Progenitor cell of endocrine pancreas (in vitro differentiated cells): Measurements from ENCODE around the gene SH3GL1. TPM values are rescaled to one million over a fixed set of nuclear protein-coding genes. Genes with fewer than 3 reads are reported as not detected.

Source experiments
- DNase-seq: peaks from one replicate; pipeline ENCODE4 v3.0.0; 2021; ENCODE audit warnings: low spot score; ENCODE audit not compliant: unreplicated experiment
- H3K27ac Mint-ChIP-seq: 2 replicates; pipeline ENCODE4 v1.8.0; 2021; ENCODE audit warnings: mild to moderate bottlenecking, moderate library complexity, mixed read lengths
- H3K27me3 Mint-ChIP-seq: 2 replicates; pipeline ENCODE4 v1.8.0; 2021; ENCODE audit warnings: mixed read lengths
- H3K36me3 Mint-ChIP-seq: 2 replicates; pipeline ENCODE4 v1.8.0; 2022; ENCODE audit warnings: mixed read lengths; ENCODE audit not compliant: insufficient read depth
- H3K4me1 Mint-ChIP-seq: 2 replicates; pipeline ENCODE4 v1.8.0; 2021; ENCODE audit warnings: low read depth, mixed read lengths
- H3K4me3 Mint-ChIP-seq: 2 replicates; pipeline ENCODE4 v1.8.0; 2021; ENCODE audit warnings: low read depth, mild to moderate bottlenecking, moderate library complexity, mixed read lengths
- H3K9me3 Mint-ChIP-seq: 2 replicates; pipeline ENCODE4 v1.8.0; 2021; ENCODE audit warnings: low read depth, mixed read lengths
- total RNA-seq: library from RNA; stranded (reverse); gene quantifications from 2 replicates; pipeline ENCODE4 v1.2.1, GENCODE V29; 2021
- TF ChIP-seq, protein P1 (sequence below): fragments of 200-600 bp; sonication (generic); IDR thresholded peaks from one replicate; pipeline ENCODE4 v1.5.0; 2021; ENCODE audit warnings: antibody characterized with exemption, mild to moderate bottlenecking; ENCODE audit not compliant: unreplicated experiment

SH3GL1 gene
- total RNA-seq, 1 donor from 2014 or later, result 55.6 TPM

DNA sequence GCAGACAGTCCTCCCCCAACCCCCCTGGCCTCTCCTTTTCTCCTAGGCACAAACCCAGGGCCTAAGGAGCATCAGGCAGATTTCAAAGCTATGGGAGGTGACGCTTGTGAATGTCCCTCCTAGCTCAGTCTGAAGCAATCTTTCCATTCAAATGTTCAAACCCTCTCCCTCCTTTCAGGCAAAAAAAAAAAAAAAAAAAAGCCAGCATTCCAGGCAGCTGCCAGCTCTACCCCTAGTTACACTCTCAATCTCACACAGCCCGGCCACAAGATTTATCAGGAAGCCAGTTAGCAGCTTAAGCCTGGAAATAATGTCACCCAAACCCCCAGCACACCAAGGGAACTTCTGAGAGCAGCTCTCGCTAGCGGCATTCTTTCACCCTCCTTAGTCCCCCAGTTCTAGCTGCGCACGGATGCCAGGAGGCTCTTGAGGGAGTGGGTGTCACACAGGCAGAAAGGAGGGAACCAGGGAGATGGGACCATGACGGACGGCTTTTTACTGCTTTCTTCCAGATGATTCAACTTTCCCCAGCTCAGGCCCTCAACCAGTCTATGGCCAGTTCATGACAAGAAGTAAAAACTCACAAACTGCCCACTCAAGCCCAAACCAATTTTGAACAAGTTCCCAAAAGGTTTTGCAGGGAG lies 6.3 kb downstream of the SH3GL1 start:
- H3K9me3 Mint-ChIP-seq, result no peaks in the 10 kb centered on the region
- TF ChIP-seq, protein P1, sequence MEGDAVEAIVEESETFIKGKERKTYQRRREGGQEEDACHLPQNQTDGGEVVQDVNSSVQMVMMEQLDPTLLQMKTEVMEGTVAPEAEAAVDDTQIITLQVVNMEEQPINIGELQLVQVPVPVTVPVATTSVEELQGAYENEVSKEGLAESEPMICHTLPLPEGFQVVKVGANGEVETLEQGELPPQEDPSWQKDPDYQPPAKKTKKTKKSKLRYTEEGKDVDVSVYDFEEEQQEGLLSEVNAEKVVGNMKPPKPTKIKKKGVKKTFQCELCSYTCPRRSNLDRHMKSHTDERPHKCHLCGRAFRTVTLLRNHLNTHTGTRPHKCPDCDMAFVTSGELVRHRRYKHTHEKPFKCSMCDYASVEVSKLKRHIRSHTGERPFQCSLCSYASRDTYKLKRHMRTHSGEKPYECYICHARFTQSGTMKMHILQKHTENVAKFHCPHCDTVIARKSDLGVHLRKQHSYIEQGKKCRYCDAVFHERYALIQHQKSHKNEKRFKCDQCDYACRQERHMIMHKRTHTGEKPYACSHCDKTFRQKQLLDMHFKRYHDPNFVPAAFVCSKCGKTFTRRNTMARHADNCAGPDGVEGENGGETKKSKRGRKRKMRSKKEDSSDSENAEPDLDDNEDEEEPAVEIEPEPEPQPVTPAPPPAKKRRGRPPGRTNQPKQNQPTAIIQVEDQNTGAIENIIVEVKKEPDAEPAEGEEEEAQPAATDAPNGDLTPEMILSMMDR, result no peak
- no peak for DNase-seq
- no peak overlapping the region for H3K4me3 Mint-ChIP-seq
- peak overlapping the region; percentile 11 for H3K27ac Mint-ChIP-seq
- peaks cover 29% of the 10 kb centered on the region for H3K4me1 Mint-ChIP-seq
- H3K36me3 Mint-ChIP-seq, result peaks cover 4% of the 10 kb centered on the region
- no peaks in the 10 kb centered on the region for H3K27me3 Mint-ChIP-seq

DNA sequence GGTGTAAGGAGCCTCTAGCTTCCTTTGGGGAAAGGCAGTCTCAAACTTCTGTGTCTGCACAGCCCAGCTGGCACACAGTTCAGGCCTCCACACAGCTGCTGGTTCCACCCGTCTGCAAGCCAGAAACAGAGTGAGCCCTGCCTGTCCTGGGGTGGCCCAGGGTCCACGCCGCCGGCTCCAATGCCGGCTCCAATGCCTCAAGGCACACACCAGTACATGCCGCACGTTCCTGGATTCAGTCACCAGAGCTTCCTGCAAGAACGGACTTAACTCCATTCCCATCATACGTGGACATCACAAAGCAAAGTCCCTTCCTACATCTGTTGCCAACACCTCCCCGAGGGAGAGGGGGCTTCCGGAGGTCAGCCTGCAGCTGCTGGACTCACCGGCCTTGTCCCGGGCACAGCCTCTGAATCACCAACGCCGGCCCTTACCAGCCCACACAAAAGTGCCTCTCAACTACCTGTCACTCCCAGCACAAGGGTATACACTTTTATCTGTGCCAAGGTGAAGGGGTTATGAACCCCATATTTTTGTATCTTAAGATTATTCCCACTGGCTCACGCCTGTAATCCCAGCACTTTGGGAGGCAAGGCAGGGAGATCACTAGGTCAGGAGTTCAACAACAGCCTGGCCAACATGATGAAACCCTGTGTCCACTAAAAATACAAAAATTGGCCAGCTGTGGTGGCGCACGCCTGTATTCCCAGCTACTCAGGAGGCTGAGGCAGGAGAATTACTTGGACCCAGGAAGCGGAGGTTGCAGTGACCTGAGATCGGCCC lies 8.5 kb downstream of the SH3GL1 start:
- DNase-seq, result no peak
- Mint-ChIP-seq H3K4me3 (no peak overlapping the region), H3K36me3 (peaks cover 4% of the 10 kb centered on the region), H3K27ac (no peak overlapping the region), H3K27me3 (no peaks in the 10 kb centered on the region), H3K9me3 (no peaks in the 10 kb centered on the region), H3K4me1 (peaks cover 28% of the 10 kb centered on the region)
- TF ChIP-seq, protein P1, result no peak

DNA sequence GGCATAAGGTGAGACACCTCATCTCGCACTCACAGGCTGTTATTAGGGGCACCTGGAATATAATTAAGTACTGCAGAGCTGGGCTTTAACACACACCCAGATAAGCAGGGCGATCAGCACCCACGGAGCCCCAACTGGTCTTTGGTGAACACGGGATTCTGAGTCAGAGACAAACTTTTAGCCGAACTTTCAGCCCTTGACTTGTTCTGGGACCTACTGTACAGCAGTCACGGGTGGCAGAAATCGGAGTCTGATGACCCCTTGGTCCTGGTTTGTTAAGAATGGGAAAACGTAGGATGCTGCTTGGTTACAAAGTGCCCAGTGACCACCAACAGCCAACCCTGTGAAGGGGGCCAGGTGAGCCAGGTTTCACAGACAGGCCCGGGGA lies 9.0 kb downstream of the SH3GL1 start:
- Mint-ChIP-seq H3K4me1 (peaks cover 28% of the 10 kb centered on the region), H3K4me3 (no peak overlapping the region), H3K27me3 (no peaks in the 10 kb centered on the region), H3K9me3 (no peaks in the 10 kb centered on the region), H3K36me3 (peaks cover 2% of the 10 kb centered on the region), H3K27ac (peak overlapping the region; percentile 69)
- no peak for DNase-seq
- TF ChIP-seq, protein P1, result no peak

DNA sequence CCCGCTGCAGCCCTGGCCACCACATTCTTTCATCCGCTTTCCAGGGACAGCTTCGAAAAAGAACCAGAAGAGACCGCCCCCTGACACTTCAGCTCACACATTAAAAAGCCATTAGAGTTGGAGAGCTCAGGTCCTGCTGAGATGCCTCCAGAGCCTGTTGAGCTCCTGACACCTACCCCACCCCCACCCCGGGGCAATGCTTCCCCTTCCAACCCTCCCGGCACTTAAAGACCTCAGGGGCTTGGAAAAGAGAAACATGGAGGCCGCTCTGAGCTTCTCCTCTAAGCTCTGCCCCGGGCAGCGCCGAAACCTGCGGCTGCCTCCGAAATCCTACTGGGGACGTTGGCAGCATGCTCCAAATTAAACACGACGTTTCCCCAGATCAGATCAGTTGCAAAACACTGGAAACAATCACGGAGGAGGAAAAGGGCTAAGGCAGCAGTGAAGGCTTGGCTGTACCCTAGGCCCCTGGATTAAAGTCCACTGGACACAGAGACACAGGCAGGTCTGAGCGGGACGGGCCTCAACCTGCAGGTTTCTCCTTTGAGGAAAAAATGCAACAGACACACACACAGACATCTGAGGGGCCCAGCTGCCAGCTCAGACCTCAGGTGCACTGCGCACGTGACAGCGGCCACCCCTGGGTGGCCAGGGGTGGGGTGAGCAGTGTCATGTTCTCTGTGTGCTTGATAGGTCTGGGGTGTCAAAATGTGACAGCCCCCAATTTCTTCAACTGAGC lies 9.6 kb downstream of the SH3GL1 start:
- H3K27ac Mint-ChIP-seq, result peak overlapping the region; percentile 69
- peaks cover 28% of the 10 kb centered on the region for H3K4me1 Mint-ChIP-seq
- H3K9me3 Mint-ChIP-seq, result no peaks in the 10 kb centered on the region
- no peak for DNase-seq
- no peaks in the 10 kb centered on the region for H3K27me3 Mint-ChIP-seq
- H3K4me3 Mint-ChIP-seq, result peak overlapping the region; percentile 14
- TF ChIP-seq, protein P1, result no peak
- peaks cover 2% of the 10 kb centered on the region for H3K36me3 Mint-ChIP-seq

DNA sequence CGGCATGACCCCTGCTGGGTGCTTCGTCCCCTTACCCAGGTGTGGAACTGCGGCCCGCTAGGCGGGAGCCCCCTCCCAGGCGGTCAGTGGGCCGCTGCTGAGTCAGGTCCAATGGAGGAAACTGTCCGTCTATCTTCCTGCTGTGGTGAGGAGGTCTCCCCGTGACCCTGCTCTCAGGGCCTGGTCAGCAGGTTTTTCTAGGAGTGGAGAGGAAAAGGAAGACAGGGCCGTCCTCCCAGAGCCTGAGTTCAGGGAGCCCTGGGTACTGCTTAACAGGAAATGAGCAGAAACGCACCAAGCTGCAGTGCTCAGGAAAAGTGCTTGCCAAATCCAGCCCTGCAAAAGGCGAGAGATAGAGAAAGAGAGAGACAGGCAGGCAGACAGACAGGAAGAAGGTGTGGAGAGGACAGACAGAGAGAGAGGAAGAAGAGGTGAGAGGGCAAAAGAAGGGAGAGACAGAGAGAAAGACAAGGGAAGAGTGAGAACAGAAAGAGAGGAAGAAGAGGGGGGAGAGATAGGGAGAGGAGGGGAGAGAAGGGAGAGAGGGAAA lies 10.3 kb downstream of the SH3GL1 start:
- H3K27me3 Mint-ChIP-seq, result no peaks in the 10 kb centered on the region
- no peak for DNase-seq
- peaks cover 28% of the 10 kb centered on the region for H3K4me1 Mint-ChIP-seq
- peak overlapping the region; percentile 69 for H3K27ac Mint-ChIP-seq
- no peak overlapping the region for H3K4me3 Mint-ChIP-seq
- H3K36me3 Mint-ChIP-seq, result peaks cover 1% of the 10 kb centered on the region
- TF ChIP-seq, protein P1, result no peak
- no peaks in the 10 kb centered on the region for H3K9me3 Mint-ChIP-seq
